ENCODE data around the gene PFKFB2.

PFKFB2 gene

GRCh38 chr1:207015791-207016190, 37.3 kb upstream of the PFKFB2 start:
- H3K4me1 ChIP-seq (ENCODE audit: control insufficient read depth, insufficient read depth, low read length), result no peaks in the 10 kb centered on the region
- H3K4me3 ChIP-seq (ENCODE audit: low read length), result no peak overlapping the region
- H3K27me3 ChIP-seq (replicated peaks; ENCODE audit: control insufficient read depth, insufficient read depth, low read length), result peaks cover 4% of the 10 kb centered on the region
- DNase-seq (ENCODE audit: low read depth), result no peak
- H3K9ac ChIP-seq (ENCODE audit: low read length), result no peak overlapping the region
- no peaks in the 10 kb centered on the region for H3K9me3 ChIP-seq (ENCODE audit: control insufficient read depth, low read length)
- no peaks in the 10 kb centered on the region for H3K36me3 ChIP-seq (ENCODE audit: control insufficient read depth, insufficient read depth, low read length, severe bottlenecking)

- DNase-seq (ENCODE audit: low read depth), result no peak
- Histone ChIP-seq H3K27me3 (replicated peaks; ENCODE audit: control insufficient read depth, insufficient read depth, low read length) (no peaks in the 10 kb centered on the region), H3K4me3 (ENCODE audit: low read length) (no peak overlapping the region), H3K9me3 (ENCODE audit: control insufficient read depth, low read length) (no peaks in the 10 kb centered on the region), H3K9ac (ENCODE audit: low read length) (no peak overlapping the region), H3K36me3 (ENCODE audit: control insufficient read depth, insufficient read depth, low read length, severe bottlenecking) (no peaks in the 10 kb centered on the region), H3K4me1 (ENCODE audit: control insufficient read depth, insufficient read depth, low read length) (no peaks in the 10 kb centered on the region)
Observed at GRCh38 chr1:207017615-207018559, 35.2 kb upstream of the PFKFB2 start.

DNA sequence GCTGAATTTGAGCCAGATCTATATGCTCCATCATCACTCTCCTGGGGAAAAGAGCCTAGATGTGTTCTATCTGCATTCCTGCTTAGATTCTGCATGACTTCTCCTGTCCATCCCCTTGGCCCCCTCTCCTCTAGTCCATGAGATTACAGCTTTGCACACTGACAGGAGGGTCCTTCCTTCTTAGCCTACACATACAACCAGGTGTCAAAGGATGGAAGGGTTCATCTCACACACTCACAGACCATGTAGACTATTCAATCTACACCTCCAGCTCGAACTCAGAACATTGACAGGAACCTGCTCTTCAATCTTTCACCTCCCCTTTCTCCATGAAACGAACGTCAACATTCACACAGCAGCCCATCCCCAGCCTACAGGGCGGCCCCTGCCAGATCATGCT, 34.4 kb upstream of the PFKFB2 start:
- no peak for DNase-seq (ENCODE audit: low read depth)
- no peaks in the 10 kb centered on the region for H3K27me3 ChIP-seq (replicated peaks; ENCODE audit: control insufficient read depth, insufficient read depth, low read length)
- H3K4me1 ChIP-seq (ENCODE audit: control insufficient read depth, insufficient read depth, low read length), result no peaks in the 10 kb centered on the region
- H3K4me3 ChIP-seq (ENCODE audit: low read length), result no peak overlapping the region
- no peaks in the 10 kb centered on the region for H3K9me3 ChIP-seq (ENCODE audit: control insufficient read depth, low read length)
- no peaks in the 10 kb centered on the region for H3K36me3 ChIP-seq (ENCODE audit: control insufficient read depth, insufficient read depth, low read length, severe bottlenecking)
- no peak overlapping the region for H3K9ac ChIP-seq (ENCODE audit: low read length)

DNA sequence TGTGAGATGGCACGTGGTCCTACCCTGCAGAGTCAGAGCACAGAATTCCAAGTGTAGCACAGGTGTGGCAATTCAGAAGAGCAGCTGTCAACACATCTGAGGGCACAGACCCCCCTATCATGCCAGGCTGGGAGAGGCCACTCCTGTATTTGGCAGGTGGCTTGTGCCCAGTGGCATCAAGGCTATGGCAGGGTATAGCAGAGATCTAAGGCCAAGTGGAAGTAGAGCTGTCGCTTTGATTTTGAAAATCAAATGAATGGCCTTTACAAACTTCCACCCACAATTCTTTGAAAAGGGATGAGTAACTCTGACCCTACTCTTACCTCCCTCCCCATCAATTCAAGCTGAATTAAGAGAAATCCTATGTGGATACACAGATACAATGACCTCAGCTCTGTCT, 33.9 kb upstream of the PFKFB2 start:
- no peaks in the 10 kb centered on the region for H3K9me3 ChIP-seq (ENCODE audit: control insufficient read depth, low read length)
- no peak for DNase-seq (ENCODE audit: low read depth)
- no peaks in the 10 kb centered on the region for H3K4me1 ChIP-seq (ENCODE audit: control insufficient read depth, insufficient read depth, low read length)
- no peaks in the 10 kb centered on the region for H3K27me3 ChIP-seq (replicated peaks; ENCODE audit: control insufficient read depth, insufficient read depth, low read length)
- no peak overlapping the region for H3K4me3 ChIP-seq (ENCODE audit: low read length)
- no peaks in the 10 kb centered on the region for H3K36me3 ChIP-seq (ENCODE audit: control insufficient read depth, insufficient read depth, low read length, severe bottlenecking)
- no peak overlapping the region for H3K9ac ChIP-seq (ENCODE audit: low read length)

DNA sequence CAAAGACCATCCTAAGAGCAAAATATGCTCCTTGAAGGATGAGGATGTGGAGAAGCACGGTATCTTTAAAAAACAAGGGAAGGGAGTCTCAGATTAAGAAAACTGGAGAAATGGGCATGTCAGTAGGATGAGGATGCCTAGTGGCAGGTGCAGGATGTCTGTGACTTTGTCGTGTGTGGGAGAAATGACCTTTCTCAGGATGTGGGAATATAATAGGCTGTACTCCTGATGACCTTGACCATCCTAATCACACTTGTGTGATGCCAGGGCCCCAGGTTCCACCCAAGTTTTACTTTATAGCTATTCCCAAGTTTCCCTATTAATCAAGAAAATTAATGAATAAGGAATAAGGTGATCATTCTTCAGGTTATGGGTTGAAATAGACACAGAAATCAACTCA, 33.4 kb upstream of the PFKFB2 start:
- H3K4me3 ChIP-seq (ENCODE audit: low read length), result no peak overlapping the region
- no peak overlapping the region for H3K9ac ChIP-seq (ENCODE audit: low read length)
- no peaks in the 10 kb centered on the region for H3K27me3 ChIP-seq (replicated peaks; ENCODE audit: control insufficient read depth, insufficient read depth, low read length)
- no peak for DNase-seq (ENCODE audit: low read depth)
- peaks cover 3% of the 10 kb centered on the region for H3K4me1 ChIP-seq (ENCODE audit: control insufficient read depth, insufficient read depth, low read length)
- no peaks in the 10 kb centered on the region for H3K36me3 ChIP-seq (ENCODE audit: control insufficient read depth, insufficient read depth, low read length, severe bottlenecking)
- H3K9me3 ChIP-seq (ENCODE audit: control insufficient read depth, low read length), result no peaks in the 10 kb centered on the region

GRCh38 chr1:207020065-207020708, 32.9 kb upstream of the PFKFB2 start:
- Histone ChIP-seq H3K27me3 (replicated peaks; ENCODE audit: control insufficient read depth, insufficient read depth, low read length) (no peaks in the 10 kb centered on the region), H3K36me3 (ENCODE audit: control insufficient read depth, insufficient read depth, low read length, severe bottlenecking) (no peaks in the 10 kb centered on the region), H3K9me3 (ENCODE audit: control insufficient read depth, low read length) (no peaks in the 10 kb centered on the region), H3K4me1 (ENCODE audit: control insufficient read depth, insufficient read depth, low read length) (peaks cover 7% of the 10 kb centered on the region), H3K9ac (ENCODE audit: low read length) (no peak overlapping the region), H3K4me3 (ENCODE audit: low read length) (no peak overlapping the region)
- no peak for DNase-seq (ENCODE audit: low read depth)

- Histone ChIP-seq H3K27me3 (replicated peaks; ENCODE audit: control insufficient read depth, insufficient read depth, low read length) (no peaks in the 10 kb centered on the region), H3K36me3 (ENCODE audit: control insufficient read depth, insufficient read depth, low read length, severe bottlenecking) (no peaks in the 10 kb centered on the region), H3K4me3 (ENCODE audit: low read length) (no peak overlapping the region), H3K9ac (ENCODE audit: low read length) (no peak overlapping the region), H3K4me1 (ENCODE audit: control insufficient read depth, insufficient read depth, low read length) (peaks cover 12% of the 10 kb centered on the region), H3K9me3 (ENCODE audit: control insufficient read depth, low read length) (no peaks in the 10 kb centered on the region)
- no peak for DNase-seq (ENCODE audit: low read depth)
Observed at GRCh38 chr1:207020709-207021107, 32.4 kb upstream of the PFKFB2 start.

- Histone ChIP-seq H3K9ac (ENCODE audit: low read length) (no peak overlapping the region), H3K9me3 (ENCODE audit: control insufficient read depth, low read length) (no peaks in the 10 kb centered on the region), H3K27me3 (replicated peaks; ENCODE audit: control insufficient read depth, insufficient read depth, low read length) (no peaks in the 10 kb centered on the region), H3K4me1 (ENCODE audit: control insufficient read depth, insufficient read depth, low read length) (peaks cover 18% of the 10 kb centered on the region), H3K4me3 (ENCODE audit: low read length) (no peak overlapping the region), H3K36me3 (ENCODE audit: control insufficient read depth, insufficient read depth, low read length, severe bottlenecking) (no peaks in the 10 kb centered on the region)
- DNase-seq (ENCODE audit: low read depth), result peak; percentile 14
Observed at GRCh38 chr1:207021139-207021861, 31.8 kb upstream of the PFKFB2 start.

- Histone ChIP-seq H3K4me3 (ENCODE audit: low read length) (no peak overlapping the region), H3K9ac (ENCODE audit: low read length) (no peak overlapping the region), H3K27me3 (replicated peaks; ENCODE audit: control insufficient read depth, insufficient read depth, low read length) (no peaks in the 10 kb centered on the region), H3K4me1 (ENCODE audit: control insufficient read depth, insufficient read depth, low read length) (peaks cover 21% of the 10 kb centered on the region), H3K36me3 (ENCODE audit: control insufficient read depth, insufficient read depth, low read length, severe bottlenecking) (no peaks in the 10 kb centered on the region), H3K9me3 (ENCODE audit: control insufficient read depth, low read length) (no peaks in the 10 kb centered on the region)
- DNase-seq (ENCODE audit: low read depth), result no peak
Observed at GRCh38 chr1:207021876-207022596, 31.0 kb upstream of the PFKFB2 start.

DNA sequence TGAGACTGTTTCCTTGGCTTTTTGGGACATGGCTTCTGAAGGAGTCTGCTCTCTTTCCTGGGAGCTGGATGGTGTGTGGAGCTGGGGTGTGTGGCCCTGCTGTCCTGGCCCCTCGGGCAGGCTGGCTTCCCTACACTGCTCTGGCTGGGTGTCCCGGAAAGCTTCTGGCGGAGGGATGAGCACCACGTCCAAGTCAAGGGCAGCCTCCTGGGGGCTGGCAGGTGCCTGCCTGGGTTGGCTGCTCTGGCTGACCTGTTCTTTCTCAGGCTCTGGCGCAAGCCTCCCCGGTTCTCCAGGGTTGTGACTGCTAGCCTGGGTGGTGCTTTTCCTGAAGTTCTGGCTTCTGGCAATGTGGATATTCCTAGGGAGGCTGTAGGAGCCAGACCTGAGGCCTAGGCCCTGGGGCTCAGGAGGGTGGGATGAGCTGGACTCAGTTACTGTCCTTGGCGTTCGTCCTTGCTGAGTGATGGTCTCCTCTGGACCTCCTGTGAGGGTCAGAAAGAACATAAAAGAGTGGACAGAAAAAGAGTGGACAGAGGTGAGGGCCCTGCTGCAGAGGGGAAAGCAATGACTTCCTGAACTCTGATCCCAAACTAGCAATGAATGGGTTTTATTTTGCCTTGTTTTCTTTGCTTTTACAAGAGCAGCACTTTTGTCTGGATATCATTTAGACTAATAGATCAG, 29.9 kb upstream of the PFKFB2 start:
- H3K27me3 ChIP-seq (replicated peaks; ENCODE audit: control insufficient read depth, insufficient read depth, low read length), result no peaks in the 10 kb centered on the region
- no peak overlapping the region for H3K4me3 ChIP-seq (ENCODE audit: low read length)
- peaks cover 21% of the 10 kb centered on the region for H3K4me1 ChIP-seq (ENCODE audit: control insufficient read depth, insufficient read depth, low read length)
- no peaks in the 10 kb centered on the region for H3K36me3 ChIP-seq (ENCODE audit: control insufficient read depth, insufficient read depth, low read length, severe bottlenecking)
- no peak for DNase-seq (ENCODE audit: low read depth)
- no peak overlapping the region for H3K9ac ChIP-seq (ENCODE audit: low read length)
- H3K9me3 ChIP-seq (ENCODE audit: control insufficient read depth, low read length), result no peaks in the 10 kb centered on the region

All from adipocyte (in vitro differentiated cells).